Amygdala (tissue), 56 donors: ENCODE measurements around the gene NEDD8.
"Not testable (repeated sequence)": the region's sequence is repeated elsewhere in the genome, so short reads cannot be mapped to it uniquely, and the experiment has no call there.

Experiments
- DNase-seq, 56 donors: peaks; one replicate each; lab custom pipeline; 2025; lab: John Stamatoyannopoulos, UW

NEDD8 gene

GRCh38 chr14:24250354-24250753 lies 18.2 kb upstream of the NEDD8 start:
- no peak for DNase-seq

DNA sequence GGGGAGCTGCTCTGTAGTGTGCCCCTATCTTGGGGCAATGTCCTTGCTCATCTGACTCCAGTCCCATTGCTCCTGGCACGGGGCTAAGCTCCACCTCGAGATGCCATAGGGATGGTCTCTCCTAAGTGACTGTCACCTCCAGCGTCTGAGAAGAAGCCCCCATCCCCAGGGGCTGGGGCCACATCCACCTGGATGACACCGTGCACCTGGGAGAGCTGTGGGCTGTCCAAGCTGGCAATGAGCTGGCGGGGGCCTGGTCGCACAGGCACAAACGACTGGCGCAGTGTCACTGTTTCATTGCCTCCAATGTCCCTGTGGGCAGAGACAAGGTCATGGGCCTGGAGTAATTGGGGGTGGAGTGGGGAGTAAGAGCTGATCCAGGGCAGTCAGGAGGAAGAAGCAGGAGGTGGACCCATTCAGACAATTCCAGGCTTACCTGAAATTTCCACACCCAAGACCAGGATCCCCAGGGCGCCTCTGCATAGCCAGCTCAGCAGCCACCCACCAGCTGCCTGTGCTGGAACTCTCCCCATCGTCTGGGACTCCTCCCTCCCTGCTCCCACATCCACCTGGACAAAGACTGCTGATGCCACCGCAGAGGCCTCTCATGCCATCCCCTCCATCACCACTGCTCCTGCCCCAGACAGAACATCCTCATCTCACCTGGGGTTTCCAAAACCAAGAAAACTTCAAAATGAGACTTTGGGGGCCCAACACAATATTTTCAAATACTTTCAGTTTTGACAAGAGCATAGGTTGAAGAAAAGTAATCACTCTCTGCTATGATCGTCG lies 17.3 kb upstream of the NEDD8 start:
- no peak for DNase-seq

- no peak for DNase-seq
Observed at GRCh38 chr14:24247422-24247821, 15.3 kb upstream of the NEDD8 start.

- DNase-seq = no peak
Observed at GRCh38 chr14:24246765-24247212, 14.6 kb upstream of the NEDD8 start.

- DNase-seq = not testable (repeated sequence)
Observed at GRCh38 chr14:24245350-24245749, 13.2 kb upstream of the NEDD8 start.

- DNase-seq = peak in 1 of 56 donors; percentile 37
Observed at GRCh38 chr14:24243336-24243836, 11.2 kb upstream of the NEDD8 start.

GRCh38 chr14:24241829-24242443 lies 9.8 kb upstream of the NEDD8 start:
- DNase-seq = peak in 39 of 56 donors; percentile 56 to 99 (median 95)

GRCh38 chr14:24240110-24240918 lies 8.1 kb upstream of the NEDD8 start:
- DNase-seq = no peak

GRCh38 chr14:24238527-24239037 lies 6.4 kb upstream of the NEDD8 start:
- no peak for DNase-seq

DNA sequence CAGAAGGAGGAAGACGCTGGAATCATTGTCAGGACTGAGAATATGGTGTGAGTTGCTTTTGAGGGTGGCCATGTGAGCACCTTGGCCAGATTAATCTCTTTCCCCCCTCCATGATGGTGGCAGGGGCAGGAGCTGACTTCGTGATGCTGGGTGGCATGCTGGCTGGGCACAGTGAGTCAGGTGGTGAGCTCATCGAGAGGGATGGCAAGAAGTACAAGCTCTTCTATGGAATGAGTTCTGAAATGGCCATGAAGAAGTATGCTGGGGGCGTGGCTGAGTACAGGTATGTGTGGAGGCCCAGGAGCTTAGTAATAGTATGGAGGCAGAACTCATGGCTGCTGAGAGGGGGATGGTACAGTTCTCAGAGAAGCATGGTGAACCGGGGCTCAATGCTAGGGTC lies 6.0 kb upstream of the NEDD8 start:
- no peak for DNase-seq

DNA sequence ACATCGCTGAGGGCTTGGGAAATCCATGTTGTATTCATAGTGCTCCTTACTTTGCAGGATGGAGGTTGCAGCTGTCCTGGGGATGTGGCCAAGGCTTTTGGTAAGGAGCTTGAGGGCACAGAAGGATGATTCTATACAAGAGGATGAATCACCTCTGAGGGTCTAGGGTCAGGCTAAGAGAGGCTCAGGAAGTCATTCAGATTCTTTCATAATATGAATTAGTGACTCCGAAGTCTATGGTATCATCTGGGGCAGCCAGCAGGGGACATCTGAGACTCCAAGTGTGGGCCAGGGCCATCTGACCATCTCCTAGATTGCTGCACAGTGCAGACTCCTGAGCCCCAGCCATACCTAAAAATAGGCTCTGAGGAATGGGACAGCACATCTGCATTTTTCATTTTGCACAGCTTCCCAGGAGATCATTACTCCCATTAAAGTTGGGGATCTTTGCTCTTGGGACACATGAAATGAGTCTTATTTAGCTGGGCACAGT lies 5.3 kb upstream of the NEDD8 start:
- DNase-seq = no peak

DNA sequence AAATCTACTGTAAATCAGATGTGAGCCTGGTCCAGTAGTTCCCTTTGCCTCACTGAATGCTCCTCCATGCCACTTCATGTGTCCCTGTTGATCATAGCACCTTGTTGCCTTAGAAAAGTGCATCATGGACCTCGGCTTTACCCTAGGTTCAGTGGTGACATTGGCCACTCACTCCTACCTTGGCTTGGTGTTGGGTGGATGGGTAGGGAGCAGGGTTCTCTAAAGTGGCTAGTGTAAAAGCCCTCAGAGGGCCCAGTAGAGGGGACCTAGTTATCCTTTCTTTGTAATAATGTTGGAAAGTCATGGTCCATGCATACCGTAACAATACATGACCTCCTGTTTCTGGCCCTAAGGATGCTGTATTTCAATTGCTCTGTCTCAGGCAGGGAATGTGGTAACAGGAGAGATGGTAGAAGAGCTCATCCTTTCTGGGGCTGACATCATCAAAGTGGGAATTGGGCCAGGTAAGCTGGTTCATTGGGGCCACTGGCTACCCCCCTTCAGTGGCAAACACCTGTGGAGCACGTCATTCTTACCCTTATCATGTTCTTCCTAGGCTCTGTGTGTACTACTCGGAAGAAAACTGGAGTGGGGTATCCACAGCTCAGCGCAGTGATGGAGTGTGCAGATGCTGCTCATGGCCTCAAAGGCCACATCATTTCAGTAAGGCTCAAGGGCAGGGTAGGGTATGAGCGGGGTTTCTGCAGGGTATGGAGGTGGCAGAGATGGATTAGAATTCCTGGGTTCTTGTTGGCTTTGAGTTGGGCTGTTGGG lies 4.7 kb upstream of the NEDD8 start:
- no peak for DNase-seq

DNA sequence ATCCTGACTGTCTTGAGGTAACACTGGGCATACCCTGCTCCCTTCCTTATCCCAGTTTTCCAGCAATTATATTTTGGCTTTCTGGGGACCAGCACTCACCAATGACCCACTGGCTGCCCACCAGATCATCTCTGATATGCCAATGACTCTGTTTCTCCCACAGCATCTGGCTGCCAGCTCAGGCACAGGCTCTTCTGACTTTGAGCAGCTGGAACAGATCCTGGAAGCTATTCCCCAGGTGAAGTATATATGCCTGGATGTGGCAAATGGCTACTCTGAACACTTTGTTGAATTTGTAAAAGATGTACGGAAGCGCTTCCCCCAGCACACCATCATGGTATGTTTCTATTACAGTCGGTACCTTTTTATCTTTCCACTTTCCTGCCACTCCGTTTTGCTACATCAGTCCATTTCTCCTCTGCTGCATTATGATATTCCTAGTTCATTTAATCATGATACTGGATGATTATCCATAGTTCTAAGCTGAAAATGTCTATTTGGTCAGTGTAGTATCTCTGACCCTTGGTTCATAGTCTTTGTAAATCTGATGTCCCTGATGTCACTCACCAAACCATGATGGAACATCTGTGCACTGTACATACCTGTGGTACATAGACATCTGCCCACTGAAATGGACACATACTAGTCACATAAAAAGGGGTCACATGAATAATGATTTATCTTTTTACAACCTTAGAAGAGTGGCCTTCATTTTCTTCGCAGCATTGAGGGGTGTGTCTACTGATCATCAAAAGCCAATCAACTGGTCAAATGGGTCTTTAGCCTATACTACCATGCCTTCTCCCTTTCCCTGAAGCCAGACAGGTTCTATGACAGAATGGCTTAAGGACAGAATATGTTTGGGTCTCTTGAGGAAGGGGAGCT lies 3.9 kb upstream of the NEDD8 start:
- no peak for DNase-seq

- DNase-seq = no peak
Observed at GRCh38 chr14:24234095-24235005, 2.2 kb upstream of the NEDD8 start.

- no peak for DNase-seq
Observed at GRCh38 chr14:24233538-24233866, 1.3 kb upstream of the NEDD8 start.

DNA sequence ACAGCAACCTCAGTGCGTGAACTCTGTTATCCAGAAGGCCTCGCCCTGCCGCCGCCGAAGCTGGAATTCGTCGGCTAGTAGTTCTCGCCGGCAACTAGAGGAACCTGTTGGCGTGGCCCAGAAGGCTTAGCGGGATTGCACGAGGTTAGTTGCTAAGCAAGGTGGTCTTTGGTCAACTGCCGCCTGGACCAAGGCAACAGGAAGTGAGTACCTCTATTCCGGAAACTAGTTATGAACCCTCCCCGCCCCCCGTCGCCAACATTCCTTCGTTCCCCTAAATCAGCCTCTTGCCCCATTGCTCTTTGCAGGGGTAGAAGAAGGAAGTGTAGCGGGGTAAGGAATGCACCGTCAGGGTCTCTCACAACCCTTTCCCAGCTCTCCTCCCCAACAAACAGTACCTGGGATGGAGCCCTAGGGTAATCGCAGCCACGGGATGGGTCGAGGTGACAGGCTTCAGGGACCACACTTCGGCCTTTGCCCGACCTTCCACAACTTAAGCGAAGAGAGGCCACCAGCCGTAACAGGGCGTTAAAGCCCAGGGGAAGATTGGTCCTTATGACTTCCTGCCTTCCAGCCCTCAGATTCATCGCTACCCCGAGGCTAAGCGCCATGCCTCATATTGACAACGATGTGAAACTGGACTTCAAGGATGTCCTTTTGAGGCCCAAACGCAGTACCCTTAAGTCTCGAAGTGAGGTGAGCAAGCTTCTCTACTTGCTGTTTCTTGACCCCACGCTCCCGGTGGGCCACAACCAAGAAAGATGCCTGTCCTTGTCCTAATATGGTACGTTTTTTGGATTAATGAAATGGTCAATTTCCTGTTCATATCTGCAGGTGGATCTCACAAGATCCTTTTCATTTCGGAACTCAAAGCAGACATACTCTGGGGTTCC lies 724 bp upstream of the NEDD8 start, which contains the start of gene GMPR2:
GMPR2 (plus strand) TSS at position 285 of the 893 bp plus-strand sequence; CDS start at position 610, 325 bp downstream.
- DNase-seq = peak in 8 of 56 donors; percentile 39 to 98 (median 81)
